NCI-H2107 (cell line): Measurements from ENCODE around the gene GAST.

ENCODE experiments used
- DNase-seq: peaks from one replicate; lab custom pipeline; 2025; lab: John Stamatoyannopoulos, UW

Gene GAST

DNA sequence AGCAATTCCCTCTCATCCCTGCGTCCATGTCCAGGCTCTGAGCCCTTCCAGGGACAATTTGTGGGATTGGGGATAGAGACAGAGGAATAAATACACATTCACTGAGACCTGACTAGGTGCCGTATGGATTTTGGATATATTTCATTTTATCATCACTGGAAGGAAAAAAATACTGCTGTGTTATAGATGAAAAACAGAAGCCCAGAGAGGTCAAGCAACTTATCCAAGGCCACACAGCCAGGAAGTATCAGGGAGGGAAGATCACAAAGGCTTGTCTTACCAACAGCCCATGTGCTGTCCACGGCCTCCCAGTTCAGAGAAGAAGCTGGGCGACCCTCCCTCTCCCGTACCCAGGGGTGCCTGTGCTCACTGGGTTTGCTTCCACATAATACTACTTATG, 28.4 kb downstream of the GAST start:
- no peak for DNase-seq

DNA sequence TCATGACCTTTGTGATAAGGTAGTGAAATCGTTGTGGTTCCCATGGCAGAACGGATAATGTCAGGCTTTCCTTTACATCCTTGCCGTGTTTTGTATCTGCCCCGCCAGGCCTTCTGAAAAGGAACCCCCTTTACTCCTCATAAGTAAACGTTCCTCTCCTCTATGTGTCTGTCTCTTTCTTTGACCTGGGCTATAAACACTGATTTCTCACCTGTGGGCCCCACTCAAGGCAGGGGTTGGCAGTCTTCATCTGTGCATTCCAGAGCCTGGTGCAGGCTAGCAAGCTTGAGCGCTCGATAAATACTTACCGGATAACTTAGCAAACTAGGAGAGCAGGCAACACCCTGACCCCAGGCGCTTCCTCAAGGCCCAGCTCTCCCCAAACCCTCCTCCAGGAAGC, 29.6 kb downstream of the GAST start:
- DNase-seq = no peak

DNA sequence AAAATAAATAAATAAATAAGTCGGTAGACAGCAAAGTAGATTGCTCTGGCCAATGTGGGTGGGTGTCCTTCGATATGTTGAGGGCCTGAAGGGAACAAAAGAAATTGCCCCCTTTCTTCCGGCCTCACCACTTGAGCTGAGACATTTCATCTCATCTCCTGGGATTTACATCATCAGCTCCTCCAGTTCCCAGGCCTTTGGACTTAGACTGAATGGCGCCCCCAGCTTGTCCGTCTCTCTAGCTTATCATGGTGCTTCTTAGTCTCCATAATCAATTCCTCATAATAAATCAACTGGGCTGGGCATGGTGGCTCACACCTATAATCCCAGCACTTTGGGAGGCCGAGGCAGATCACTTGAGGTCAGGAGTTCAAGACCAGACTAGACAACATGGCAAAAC, 36.1 kb downstream of the GAST start:
- DNase-seq = no peak

DNA sequence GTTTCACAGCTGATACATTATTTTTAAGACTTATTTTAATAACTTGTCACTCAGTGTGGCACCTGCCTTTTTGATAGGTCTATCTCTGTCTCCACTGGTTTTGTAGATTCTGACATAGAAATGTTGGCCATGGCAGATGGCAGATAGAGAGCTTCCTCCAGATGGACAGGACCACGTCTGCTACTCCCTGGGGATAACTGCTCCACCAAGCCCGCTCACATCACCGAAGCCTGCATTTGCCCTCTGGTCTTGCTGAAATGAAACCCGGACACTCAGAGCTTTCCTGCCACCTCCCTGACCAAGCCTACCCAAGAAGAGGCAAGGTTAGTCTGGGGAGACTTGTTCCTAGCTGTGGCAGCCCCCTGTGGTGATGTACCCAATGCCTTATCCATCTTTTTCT, 38.7 kb downstream of the GAST start:
- DNase-seq = no peak

DNA sequence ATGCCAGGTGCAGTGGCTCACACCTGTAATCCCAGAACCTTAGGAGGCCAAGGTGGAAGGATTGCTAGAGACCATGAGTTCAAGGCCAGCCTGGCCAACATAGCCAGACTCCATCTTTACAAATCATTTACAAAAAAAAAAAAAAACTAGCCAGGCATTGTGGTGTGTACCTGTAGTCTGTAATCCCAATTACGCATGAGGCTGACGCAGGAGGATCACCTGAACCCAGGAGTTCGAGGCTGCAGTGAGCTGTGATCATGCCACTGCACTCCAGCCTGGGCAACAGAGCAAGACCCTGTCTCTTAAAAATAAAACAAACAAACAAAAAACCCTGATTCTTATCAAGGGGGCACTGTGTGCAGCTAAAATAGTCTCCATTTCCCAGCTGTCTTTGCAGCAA, 39.2 kb downstream of the GAST start:
- DNase-seq = no peak

DNA sequence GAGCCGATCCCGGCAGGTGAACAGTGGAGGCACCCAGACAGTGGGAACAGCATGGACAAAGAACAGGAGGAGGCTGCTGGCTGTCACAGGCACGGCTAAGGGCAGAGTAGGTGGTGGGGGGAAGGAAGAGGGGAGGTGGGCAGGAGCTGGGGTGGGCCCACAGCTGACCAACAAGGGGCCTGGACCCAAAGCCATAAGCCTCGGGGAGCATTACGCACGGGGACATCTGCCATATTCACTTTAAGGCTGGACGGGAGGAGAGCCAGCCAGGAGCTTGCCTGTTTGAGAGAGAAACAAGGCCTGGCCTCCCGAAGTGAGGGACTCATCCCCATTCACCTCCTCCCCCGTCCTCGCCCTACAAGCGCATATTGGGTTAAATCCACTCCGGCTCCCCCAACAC, 41.9 kb downstream of the GAST start:
- no peak for DNase-seq

DNA sequence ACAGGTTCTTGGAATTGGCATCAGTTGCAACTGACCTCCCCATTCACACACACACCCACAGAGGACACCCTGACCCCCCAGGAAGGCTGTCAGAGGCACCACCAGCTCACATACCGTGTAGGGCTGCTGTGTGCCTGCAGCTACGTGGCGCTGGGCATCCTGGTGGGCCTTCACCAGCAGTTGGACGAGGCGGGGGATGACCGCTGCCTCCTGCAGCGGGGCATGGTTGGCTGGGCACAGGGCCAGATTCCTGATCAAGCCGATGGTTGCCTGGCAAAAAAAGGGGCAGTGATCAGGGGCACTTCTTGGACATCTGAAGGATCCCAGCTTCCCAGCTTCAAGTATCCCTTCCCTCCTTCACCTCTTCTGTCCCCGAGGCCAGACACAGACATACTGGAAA, 46.5 kb downstream of the GAST start:
- no peak for DNase-seq

DNA sequence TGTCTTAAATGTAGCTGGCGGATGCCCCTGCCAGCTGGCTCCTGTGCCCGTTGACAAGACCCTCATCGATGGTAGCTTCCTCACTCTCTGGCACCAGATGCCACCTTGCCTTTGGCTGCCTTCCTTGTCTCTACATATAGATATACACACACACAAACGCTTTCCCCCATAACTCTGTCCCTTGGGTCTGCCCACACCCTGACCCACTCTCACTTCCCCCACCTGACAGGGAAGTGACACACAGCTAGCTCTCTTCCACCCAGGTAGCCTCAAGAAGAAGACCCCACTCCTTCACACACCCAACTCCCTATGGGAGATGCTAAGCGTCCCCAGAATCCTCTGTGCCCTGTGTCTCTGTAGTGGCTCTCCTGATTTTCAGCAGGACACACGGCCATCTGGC, 48.7 kb downstream of the GAST start:
- no peak for DNase-seq

DNA sequence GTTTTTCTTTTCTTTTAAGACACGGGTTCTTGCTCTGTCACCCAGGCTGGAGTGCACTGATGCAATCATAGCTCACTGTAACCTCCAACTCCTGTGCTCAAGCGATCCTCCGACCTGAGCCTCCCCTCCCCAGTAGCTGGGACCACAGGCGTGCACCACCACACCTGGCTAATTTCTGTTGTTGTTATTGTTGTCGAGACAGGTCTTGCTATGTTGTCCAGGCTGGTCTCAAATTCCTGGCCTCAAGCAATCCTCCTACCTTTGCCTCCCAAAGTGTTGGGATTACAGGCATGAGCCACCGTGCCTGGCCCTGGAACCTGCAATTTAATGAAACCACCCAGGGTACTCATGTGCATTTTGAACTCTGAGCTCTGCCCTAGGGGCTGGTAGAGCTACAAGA, 50.3 kb downstream of the GAST start:
- no peak for DNase-seq

DNA sequence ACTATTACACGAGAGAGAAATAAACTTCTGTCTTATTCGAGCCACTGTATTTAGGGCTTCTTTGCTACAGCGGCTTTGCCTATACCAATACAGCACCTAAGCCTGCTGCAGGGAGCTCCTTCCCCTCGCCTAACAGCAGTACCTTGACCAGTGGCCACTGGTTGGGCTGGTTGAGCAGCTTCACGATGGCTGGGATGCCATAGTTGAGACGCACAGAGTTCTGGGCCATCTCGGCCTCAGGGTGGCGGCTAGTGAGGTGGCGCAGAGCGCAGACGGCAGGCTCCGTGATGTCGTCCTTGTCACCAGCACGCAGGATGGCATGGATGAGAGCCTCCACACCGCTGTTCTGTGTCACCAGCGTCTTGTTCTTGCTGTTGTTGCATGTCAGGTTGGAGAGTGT, 50.7 kb downstream of the GAST start:
- no peak for DNase-seq

DNA sequence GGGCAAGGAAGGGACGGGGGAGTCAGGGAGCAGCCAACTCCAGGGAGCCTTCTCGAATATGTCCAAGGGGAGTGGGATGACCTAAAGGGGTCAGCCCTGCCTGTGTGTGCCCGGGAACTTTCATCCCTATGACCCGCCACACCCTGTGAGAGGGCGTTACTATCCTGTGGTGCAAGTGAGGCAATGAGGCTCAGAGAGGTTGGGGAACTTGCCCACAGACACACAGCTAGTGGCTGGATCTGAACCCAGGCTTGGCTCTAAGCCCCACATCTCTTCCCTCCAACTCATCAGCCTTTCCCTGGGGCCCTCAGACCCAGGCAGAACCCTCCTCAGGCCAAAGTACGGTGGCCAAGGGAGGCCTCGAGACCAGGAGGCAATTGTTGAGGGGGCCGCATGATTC, 51.2 kb downstream of the GAST start:
- DNase-seq = no peak
